Panc1 (cell line): ENCODE results near the gene TTLL12. TPM values are rescaled to one million over a fixed set of nuclear protein-coding genes. Genes with fewer than 3 reads are reported as not detected.

ENCODE experiments used
- ATAC-seq: fragments of 200-7000 bp; cut with Tn5 transposase; 2 replicates; pipeline ENCODE4 v1.9.1; 2020; ENCODE audit warnings: mild to moderate bottlenecking, moderate library complexity
- BruUV-seq: library from RNA; stranded (reverse); fragments of 400-500 nt; replicated peaks from 2 replicates; lab custom pipeline; 2021; lab: Mats Ljungman, UMichigan
- CTCF ChIA-PET: fragments of 300-600 bp; sonication (Branson Sonifier 250); formaldehyde crosslinking; loops from one replicate; lab custom pipeline; 2022; ENCODE audit warnings: antibody characterized with exemption; lab: Charles Lee
- POLR2A ChIA-PET: fragments of 300-600 bp; sonication (Branson Sonifier 250); formaldehyde crosslinking; loops from one replicate; lab custom pipeline; 2022; ENCODE audit warnings: antibody characterized with exemption; lab: Charles Lee
- DNase-seq: peaks from one replicate; pipeline ENCODE4 v3.0.0-alpha.2; 2010; ENCODE audit warnings: low read depth, low spot score
- H3K27ac ChIP-seq: 2 replicates; pipeline ENCODE4 v1.5.1; 2011; ENCODE audit warnings: mild to moderate bottlenecking, low read length, inconsistent platforms
- H3K27me3 ChIP-seq: fragments of 200-500 bp; sonication (Bioruptor generic); 2 replicates; pipeline ENCODE4 v1.6.0; 2014; ENCODE audit warnings: low read length, inconsistent platforms; ENCODE audit not compliant: control insufficient read depth, insufficient read depth
- H3K36me3 ChIP-seq: fragments of 200-500 bp; sonication (Bioruptor generic); 2 replicates; pipeline ENCODE4 v1.5.1; 2014; ENCODE audit warnings: inconsistent platforms, mild to moderate bottlenecking, low read length, moderate library complexity; ENCODE audit not compliant: control insufficient read depth, insufficient read depth
- H3K4me1 ChIP-seq: 2 replicates; pipeline ENCODE4 v1.5.1; 2011; ENCODE audit warnings: inconsistent platforms, mild to moderate bottlenecking, low read length, moderate library complexity; ENCODE audit not compliant: control insufficient read depth, insufficient read depth
- H3K4me3 ChIP-seq, 2 experiments: 2 replicates each; pipeline ENCODE4 v1.5.1; 2011 to 2012; ENCODE audit warnings: low read depth in 2 of 2, low read length in 2 of 2, mild to moderate bottlenecking in 2 of 2, inconsistent platforms in 1 of 2, moderate library complexity in 1 of 2
- H3K9me3 ChIP-seq: fragments of 200-500 bp; sonication (Bioruptor generic); 2 replicates; pipeline ENCODE4 v1.5.1; 2014; ENCODE audit warnings: low read depth, mild to moderate bottlenecking, inconsistent platforms, low read length, moderate library complexity; ENCODE audit not compliant: control insufficient read depth, insufficient read depth
- CTCF ChIP-seq: fragments of 450-650 bp; IDR thresholded peaks from 2 replicates; pipeline ENCODE4 v1.5.1; 2017; ENCODE audit warnings: mild to moderate bottlenecking
- POLR2AphosphoS5 ChIP-seq: IDR thresholded peaks from 2 replicates; pipeline ENCODE4 v1.6.1; 2012; ENCODE audit warnings: mild to moderate bottlenecking, low read depth, low read length, moderate library complexity
- REST ChIP-seq, 2 experiments: IDR thresholded peaks; 2 replicates each; pipeline ENCODE4 v1.6.1; 2011 to 2012; ENCODE audit warnings: low read depth in 2 of 2, control low read depth in 1 of 2, low read length in 1 of 2, mild to moderate bottlenecking in 1 of 2, moderate library complexity in 1 of 2; ENCODE audit not compliant: insufficient read depth in 1 of 2
- SIN3A ChIP-seq: IDR thresholded peaks from 2 replicates; pipeline ENCODE4 v1.6.1; 2012; ENCODE audit warnings: low read depth, mild to moderate bottlenecking, low read length, moderate library complexity, borderline replicate concordance; ENCODE audit not compliant: insufficient read depth
- TCF7L2 ChIP-seq: IDR thresholded peaks from 2 replicates; pipeline ENCODE4 v1.6.1; 2011; ENCODE audit warnings: mild to moderate bottlenecking, low read depth, low read length, inconsistent platforms
- in situ Hi-C: cut with HindIII; loops from 2 replicates; pipeline ENCODE4 v1.10.0; 2016; ENCODE audit warnings: low sequenced_read_pairs, low pct_unique_long_range_greater_than_20kb
- intact Hi-C: fragments of 100-400 bp; cut with micrococcal nuclease; formaldehyde crosslinking; loops from one replicate; pipeline ENCODE4 v1.10.0; 2022; ENCODE audit not compliant: unreplicated experiment
- total RNA-seq: library from RNA; stranded (reverse); gene quantifications from one replicate; pipeline ENCODE4 v1.2.1, GENCODE V29; 2021; ENCODE audit not compliant: unreplicated experiment

TTLL12 gene
- total RNA-seq, 1 experiment from 2014 or later = 26.3 TPM

GRCh38 chr22:43220625-43221380, 33.9 kb upstream of the TTLL12 start:
- DNase-seq = no peak
- no peaks in the 10 kb centered on the region for H3K4me1 ChIP-seq
- ATAC-seq = no peak
- ChIA-PET POLR2A (no interaction called here), CTCF (no interaction called here)
- no peaks in the 10 kb centered on the region for H3K9me3 ChIP-seq
- in situ Hi-C loops (no loop called here), intact Hi-C loops (no loop called here)
- no peaks in the 10 kb centered on the region for H3K36me3 ChIP-seq
- BruUV-seq = no TSS peak
- no peaks in the 10 kb centered on the region for H3K27me3 ChIP-seq
- H3K27ac ChIP-seq = no peak overlapping the region
- no peak overlapping the region for H3K4me3 ChIP-seq
- TF ChIP-seq SIN3A (no peak), POLR2AphosphoS5 (no peak), TCF7L2 (no peak), CTCF (no peak), REST (IDR thresholded peaks at IDR 0.05; ENCODE audit: insufficient read depth in 1 of 2, low read depth in 2 of 2, low read length in 1 of 2) (no peak)

GRCh38 chr22:43218786-43219185, 31.9 kb upstream of the TTLL12 start:
- in situ Hi-C loops (no loop called here), intact Hi-C loops (no loop called here)
- Histone ChIP-seq H3K4me1 (no peaks in the 10 kb centered on the region), H3K27me3 (no peaks in the 10 kb centered on the region), H3K4me3 (no peak overlapping the region), H3K9me3 (no peaks in the 10 kb centered on the region), H3K27ac (no peak overlapping the region), H3K36me3 (no peaks in the 10 kb centered on the region)
- no peak for ATAC-seq
- POLR2A ChIA-PET = no interaction called here
- no peak for DNase-seq
- CTCF ChIA-PET = no interaction called here
- no peak for TF ChIP-seq SIN3A
- no peak for TF ChIP-seq CTCF
- TF ChIP-seq TCF7L2 = no peak
- no peak for TF ChIP-seq REST (IDR thresholded peaks at IDR 0.05; ENCODE audit: insufficient read depth in 1 of 2, low read depth in 2 of 2, low read length in 1 of 2)
- no peak for TF ChIP-seq POLR2AphosphoS5
- no TSS peak for BruUV-seq
